ENCODE results near the gene MAN1A1. TPM values are rescaled to one million over a fixed set of nuclear protein-coding genes. Genes with fewer than 3 reads are reported as not detected.

The MAN1A1 gene
- total RNA-seq, 1 donor from 2014 or later: 2.9 TPM

DNA sequence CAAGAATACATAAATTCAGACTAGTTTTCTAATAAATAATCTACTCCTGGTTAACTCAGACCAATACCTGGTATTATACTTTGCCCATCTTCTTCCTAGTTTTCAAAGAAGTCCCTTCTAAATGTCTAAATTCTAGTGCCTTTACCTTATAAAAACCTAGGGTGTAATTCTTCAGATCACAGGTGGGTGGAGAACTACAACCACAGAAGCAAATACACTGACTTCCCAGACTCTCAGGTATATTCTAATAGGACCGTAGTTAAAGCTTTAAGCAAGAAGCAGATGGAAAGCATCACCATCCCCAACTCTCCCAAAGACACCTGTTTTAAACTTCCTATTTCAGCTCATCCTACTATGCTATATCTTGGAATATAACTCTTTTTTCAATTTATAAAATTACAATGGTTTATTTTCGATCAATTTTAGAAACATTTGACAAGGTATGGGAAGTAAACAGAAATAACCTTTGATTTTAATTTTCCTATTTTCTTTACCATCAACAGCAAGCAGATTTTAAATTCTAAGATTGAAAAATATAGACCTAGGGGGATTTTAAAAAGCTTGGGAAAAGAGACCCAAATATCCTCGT, 15.8 kb downstream of the MAN1A1 start:
- TF ChIP-seq, protein P1, sequence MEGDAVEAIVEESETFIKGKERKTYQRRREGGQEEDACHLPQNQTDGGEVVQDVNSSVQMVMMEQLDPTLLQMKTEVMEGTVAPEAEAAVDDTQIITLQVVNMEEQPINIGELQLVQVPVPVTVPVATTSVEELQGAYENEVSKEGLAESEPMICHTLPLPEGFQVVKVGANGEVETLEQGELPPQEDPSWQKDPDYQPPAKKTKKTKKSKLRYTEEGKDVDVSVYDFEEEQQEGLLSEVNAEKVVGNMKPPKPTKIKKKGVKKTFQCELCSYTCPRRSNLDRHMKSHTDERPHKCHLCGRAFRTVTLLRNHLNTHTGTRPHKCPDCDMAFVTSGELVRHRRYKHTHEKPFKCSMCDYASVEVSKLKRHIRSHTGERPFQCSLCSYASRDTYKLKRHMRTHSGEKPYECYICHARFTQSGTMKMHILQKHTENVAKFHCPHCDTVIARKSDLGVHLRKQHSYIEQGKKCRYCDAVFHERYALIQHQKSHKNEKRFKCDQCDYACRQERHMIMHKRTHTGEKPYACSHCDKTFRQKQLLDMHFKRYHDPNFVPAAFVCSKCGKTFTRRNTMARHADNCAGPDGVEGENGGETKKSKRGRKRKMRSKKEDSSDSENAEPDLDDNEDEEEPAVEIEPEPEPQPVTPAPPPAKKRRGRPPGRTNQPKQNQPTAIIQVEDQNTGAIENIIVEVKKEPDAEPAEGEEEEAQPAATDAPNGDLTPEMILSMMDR (IDR thresholded peaks at IDR 0.05; ENCODE audit: insufficient read depth, low read length, severe bottlenecking): peak; percentile 41
- peak; percentile 54 for DNase-seq (ENCODE audit: low read depth)

GRCh38 chr6:119333063-119333609, 16.4 kb downstream of the MAN1A1 start:
- H3K36me3 ChIP-seq (ENCODE audit: control insufficient read depth, insufficient read depth, low read length): no peaks in the 10 kb centered on the region
- no peak overlapping the region for H3K4me3 ChIP-seq (ENCODE audit: low read depth, low read length)
- TF ChIP-seq, protein P1 (IDR thresholded peaks at IDR 0.05; ENCODE audit: insufficient read depth, low read length, severe bottlenecking): no peak
- no peak for FAIRE-seq
- no peaks in the 10 kb centered on the region for H3K27me3 ChIP-seq (ENCODE audit: control insufficient read depth, insufficient read depth, low read length)
- no peak for DNase-seq (ENCODE audit: low read depth)

More for the DNA sequence above, 15.8 kb downstream of the MAN1A1 start:
- no peak for FAIRE-seq
- Histone ChIP-seq H3K36me3 (ENCODE audit: control insufficient read depth, insufficient read depth, low read length) (no peaks in the 10 kb centered on the region), H3K4me3 (ENCODE audit: low read depth, low read length) (no peak overlapping the region), H3K27me3 (ENCODE audit: control insufficient read depth, insufficient read depth, low read length) (no peaks in the 10 kb centered on the region)

DNA sequence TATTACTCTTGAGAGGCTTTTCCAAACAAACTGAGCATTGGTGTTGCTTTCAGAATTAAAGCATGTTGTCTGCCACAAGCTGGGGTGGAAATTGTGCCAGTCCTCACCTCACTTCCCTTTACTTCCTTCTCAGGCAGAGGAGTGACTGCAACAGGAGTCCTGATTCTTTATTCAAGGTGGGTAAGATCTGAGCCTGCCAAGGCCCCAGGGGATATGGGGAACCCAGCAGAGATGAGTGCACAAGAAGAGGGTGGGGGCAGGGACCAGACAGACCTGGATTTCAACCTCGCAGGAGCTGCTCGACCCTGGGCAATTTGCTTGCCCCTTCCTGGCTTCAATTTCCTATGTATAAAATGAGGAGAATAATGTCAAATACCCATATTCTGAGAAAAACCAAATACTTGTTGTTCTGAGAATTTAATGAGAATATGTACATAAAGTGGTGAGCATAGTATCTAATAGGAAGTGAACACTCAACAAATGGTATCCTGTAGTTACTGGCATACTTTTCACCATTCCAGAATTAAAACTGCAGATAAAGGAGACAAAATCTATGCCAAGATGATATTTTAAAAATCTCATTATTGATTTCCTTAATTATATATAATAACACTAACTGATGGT, 17.8 kb downstream of the MAN1A1 start:
- no peak for DNase-seq (ENCODE audit: low read depth)
- no peak overlapping the region for H3K4me3 ChIP-seq (ENCODE audit: low read depth, low read length)
- H3K27me3 ChIP-seq (ENCODE audit: control insufficient read depth, insufficient read depth, low read length): no peaks in the 10 kb centered on the region
- H3K36me3 ChIP-seq (ENCODE audit: control insufficient read depth, insufficient read depth, low read length): no peaks in the 10 kb centered on the region
- TF ChIP-seq, protein P1 (IDR thresholded peaks at IDR 0.05; ENCODE audit: insufficient read depth, low read length, severe bottlenecking): no peak
- FAIRE-seq: no peak

DNA sequence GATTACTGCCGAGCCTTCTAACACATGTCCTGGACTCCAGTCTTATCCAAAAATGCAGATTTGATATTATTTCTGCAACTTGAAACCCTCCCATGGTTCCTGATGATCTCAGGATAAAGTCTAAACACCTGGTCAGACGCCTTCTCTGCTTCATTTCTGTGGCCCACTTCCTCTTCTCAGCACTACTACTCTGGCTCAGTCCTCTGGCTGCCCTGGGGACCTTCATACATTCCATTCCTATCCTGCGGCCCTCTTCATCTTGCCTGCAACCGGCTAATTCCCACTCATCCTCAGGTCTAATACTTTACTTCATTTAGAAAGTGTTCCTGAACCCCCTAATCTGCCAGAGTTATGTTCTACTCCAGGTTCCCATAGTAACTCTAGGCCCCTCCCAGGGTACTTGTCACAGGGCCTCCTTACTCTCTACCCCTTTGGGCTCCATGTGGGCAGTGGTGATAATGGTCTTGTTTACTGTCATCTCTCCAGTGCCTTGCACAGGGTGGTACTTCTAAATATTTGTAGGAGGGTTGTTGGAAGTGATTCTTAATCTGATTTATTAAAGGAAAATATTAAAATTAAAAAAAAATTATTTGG, 18.9 kb downstream of the MAN1A1 start:
- Histone ChIP-seq H3K4me3 (ENCODE audit: low read depth, low read length) (no peak overlapping the region), H3K27me3 (ENCODE audit: control insufficient read depth, insufficient read depth, low read length) (no peaks in the 10 kb centered on the region), H3K36me3 (ENCODE audit: control insufficient read depth, insufficient read depth, low read length) (no peaks in the 10 kb centered on the region)
- DNase-seq (ENCODE audit: low read depth): no peak
- TF ChIP-seq, protein P1 (IDR thresholded peaks at IDR 0.05; ENCODE audit: insufficient read depth, low read length, severe bottlenecking): no peak
- no peak for FAIRE-seq

DNA sequence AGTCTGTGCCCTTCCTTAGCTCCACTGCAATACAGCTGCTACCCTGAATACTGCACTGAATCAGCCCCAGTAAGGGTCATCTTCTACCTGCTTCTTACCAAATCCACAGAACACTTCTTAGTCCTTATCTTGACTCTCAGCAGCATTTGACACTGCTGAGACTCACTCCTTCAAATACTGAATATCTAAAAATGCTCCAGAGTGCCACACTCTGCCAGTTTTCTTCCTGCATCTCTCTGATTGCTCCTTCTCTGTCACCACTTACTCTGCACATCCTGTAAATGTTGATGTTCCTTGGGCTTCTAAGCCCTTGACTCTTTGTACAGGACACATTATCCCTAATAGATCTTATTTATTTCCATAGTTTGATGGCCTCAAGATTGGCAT, 19.8 kb downstream of the MAN1A1 start:
- Histone ChIP-seq H3K27me3 (ENCODE audit: control insufficient read depth, insufficient read depth, low read length) (no peaks in the 10 kb centered on the region), H3K4me3 (ENCODE audit: low read depth, low read length) (no peak overlapping the region), H3K36me3 (ENCODE audit: control insufficient read depth, insufficient read depth, low read length) (no peaks in the 10 kb centered on the region)
- DNase-seq (ENCODE audit: low read depth) (no peak), FAIRE-seq (no peak)
- TF ChIP-seq, protein P1 (IDR thresholded peaks at IDR 0.05; ENCODE audit: insufficient read depth, low read length, severe bottlenecking): no peak

Measured in bronchial epithelial cell (primary cell).